VCaP (cell line): ENCODE data around the gene SLC38A5.

ENCODE experiments used
- H3K27ac ChIP-seq: fragments of 450-650 bp; 2 replicates; pipeline ENCODE4 v1.5.1; 2017
- TF ChIP-seq, protein P1 (sequence below): fragments of 450-650 bp; conservative IDR thresholded peaks from 2 replicates; pipeline ENCODE4 v1.5.1; 2017; ENCODE audit warnings: mild to moderate bottlenecking, moderate library complexity

The SLC38A5 gene

DNA sequence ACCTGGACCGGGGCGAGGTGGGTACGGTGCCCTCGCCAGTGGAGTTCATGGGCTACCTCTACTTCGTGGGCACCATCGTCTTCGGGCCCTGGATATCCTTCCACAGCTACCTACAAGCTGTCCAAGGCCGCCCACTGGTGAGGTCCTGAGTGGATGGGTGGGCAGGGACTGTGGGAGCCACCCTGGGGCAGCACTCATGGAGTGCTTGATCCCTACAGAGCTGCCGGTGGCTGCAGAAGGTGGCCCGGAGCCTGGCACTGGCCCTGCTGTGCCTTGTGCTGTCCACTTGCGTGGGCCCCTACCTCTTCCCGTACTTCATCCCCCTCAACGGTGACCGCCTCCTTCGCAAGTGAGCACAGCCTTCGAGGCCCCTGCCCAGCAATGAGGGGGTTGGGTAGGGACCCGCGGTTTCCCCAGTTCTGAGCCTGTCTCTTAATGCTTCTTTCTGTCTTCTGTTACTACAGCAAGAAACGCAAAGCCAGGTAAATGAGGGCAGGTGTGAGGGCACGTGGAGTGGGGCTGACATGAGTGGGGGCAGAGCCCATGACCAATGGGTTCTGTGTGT lies 42.4 kb upstream of the SLC38A5 start:
- TF ChIP-seq, protein P1, sequence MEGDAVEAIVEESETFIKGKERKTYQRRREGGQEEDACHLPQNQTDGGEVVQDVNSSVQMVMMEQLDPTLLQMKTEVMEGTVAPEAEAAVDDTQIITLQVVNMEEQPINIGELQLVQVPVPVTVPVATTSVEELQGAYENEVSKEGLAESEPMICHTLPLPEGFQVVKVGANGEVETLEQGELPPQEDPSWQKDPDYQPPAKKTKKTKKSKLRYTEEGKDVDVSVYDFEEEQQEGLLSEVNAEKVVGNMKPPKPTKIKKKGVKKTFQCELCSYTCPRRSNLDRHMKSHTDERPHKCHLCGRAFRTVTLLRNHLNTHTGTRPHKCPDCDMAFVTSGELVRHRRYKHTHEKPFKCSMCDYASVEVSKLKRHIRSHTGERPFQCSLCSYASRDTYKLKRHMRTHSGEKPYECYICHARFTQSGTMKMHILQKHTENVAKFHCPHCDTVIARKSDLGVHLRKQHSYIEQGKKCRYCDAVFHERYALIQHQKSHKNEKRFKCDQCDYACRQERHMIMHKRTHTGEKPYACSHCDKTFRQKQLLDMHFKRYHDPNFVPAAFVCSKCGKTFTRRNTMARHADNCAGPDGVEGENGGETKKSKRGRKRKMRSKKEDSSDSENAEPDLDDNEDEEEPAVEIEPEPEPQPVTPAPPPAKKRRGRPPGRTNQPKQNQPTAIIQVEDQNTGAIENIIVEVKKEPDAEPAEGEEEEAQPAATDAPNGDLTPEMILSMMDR, result no peak
- H3K27ac ChIP-seq, result no peak overlapping the region

GRCh38 chrX:48511560-48511959 lies 41.5 kb upstream of the SLC38A5 start:
- no peak overlapping the region for H3K27ac ChIP-seq
- TF ChIP-seq, protein P1, result peak; percentile 49

DNA sequence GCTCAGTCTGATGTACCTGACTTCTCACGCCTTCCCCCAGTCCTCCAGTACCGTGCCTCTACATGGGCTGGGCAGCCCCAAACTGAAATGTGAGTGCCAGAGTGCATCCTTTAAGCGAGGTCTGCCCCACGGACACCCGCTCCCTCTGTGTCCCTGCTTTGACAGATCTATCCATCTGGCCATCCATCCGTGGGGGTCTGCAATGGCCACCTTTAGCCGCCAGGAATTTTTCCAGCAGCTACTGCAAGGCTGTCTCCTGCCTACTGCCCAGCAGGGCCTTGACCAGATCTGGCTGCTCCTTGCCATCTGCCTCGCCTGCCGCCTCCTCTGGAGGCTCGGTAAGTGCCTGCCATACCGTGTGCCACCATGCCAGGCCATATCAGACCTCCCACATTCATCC lies 39.6 kb upstream of the SLC38A5 start:
- no peak overlapping the region for H3K27ac ChIP-seq
- TF ChIP-seq, protein P1, result no peak

DNA sequence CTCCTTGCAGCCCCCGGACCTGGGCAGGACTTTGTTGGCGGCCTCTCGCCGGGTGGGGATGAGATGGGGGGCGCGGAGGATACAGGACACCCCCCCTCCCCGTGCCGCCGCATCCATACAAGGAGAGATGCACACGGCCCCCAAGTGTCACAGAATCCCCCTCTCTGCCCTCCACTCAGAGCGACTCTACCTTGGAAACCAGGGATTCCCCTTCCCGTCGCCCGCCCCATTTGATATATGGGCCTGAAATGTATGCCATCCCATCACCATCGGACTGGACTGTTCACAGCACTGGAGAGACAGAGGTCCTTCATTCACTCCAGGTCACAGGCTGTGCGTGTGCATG lies 39.2 kb upstream of the SLC38A5 start:
- TF ChIP-seq, protein P1, result no peak
- peak overlapping the region; percentile 9; the same call in 1 of the 2 replicates for H3K27ac ChIP-seq

DNA sequence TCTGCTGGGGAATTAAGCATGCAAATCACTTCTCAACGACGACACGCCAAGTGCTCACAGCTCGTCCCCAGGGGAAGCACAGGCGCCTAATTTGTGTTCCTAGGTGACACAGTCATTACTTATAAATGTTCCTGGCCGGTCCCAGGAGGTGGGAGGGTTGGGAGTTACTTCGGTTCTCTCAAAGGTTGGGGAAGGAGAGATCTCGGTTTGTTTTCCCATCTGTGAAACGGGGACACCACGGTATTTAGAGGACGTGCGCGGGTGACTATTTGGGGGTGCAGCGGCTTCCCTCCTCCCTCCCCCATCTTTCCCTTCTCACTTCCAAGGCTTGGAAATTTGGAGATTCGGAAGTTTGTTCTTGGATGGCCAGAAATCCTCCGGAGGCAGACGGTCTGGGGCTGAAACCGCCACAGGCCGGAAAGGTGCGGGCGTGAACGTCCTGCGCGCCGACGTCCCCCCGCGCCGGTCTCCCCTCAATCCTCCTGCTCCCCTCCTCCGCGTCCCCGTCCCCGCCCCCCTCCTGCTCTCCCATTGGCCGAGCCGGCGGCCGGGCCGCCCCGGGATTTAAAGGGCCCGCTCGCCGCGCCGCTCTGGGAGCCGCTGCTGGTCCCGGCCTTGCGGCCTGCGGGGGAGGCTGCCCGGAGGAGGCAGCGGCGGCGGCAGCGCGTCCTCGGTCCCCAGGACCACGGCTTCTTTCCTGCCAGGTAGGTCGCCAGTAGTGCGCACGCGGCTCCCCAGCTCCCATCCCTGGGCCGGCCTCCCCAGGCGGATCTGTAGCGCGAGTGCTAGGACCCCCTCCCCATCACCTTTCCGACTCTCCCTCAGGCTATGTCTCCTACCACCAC lies 38.6 kb upstream of the SLC38A5 start, which contains the start of gene PORCN:
Gene PORCN, plus strand, starts transcription at position 593 of the 845 bp plus-strand sequence. CDS start 829 bp downstream, outside the sequence.
- TF ChIP-seq, protein P1, result no peak
- H3K27ac ChIP-seq, result peak within 1 kb of the TSS; percentile 9; the same call in 1 of the 2 replicates

DNA sequence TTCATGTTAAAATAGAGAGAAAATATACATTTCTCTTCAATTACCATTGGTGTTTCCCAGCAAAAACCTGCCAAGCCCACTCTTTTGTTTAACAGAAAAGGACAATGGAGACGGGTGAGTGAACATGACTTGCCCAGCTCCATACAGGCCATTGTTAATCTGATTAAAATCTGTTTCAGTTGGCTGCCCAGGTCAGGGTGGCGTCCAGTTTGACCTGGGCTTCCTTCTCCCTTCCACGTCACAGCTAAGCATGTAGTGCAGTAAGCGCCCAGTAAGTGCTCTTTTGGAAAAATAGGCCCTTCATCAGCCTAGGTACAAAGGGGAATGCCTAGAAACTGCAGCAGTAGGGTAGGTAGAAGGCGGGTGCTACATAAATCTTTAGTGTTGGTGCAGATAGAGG lies 37.2 kb upstream of the SLC38A5 start:
- no peak overlapping the region for H3K27ac ChIP-seq
- TF ChIP-seq, protein P1, result no peak

GRCh38 chrX:48505481-48505880 lies 35.4 kb upstream of the SLC38A5 start:
- TF ChIP-seq, protein P1, result no peak
- no peak overlapping the region for H3K27ac ChIP-seq
